Measurements from ENCODE around the gene KRT1.

KRT1 gene

DNA sequence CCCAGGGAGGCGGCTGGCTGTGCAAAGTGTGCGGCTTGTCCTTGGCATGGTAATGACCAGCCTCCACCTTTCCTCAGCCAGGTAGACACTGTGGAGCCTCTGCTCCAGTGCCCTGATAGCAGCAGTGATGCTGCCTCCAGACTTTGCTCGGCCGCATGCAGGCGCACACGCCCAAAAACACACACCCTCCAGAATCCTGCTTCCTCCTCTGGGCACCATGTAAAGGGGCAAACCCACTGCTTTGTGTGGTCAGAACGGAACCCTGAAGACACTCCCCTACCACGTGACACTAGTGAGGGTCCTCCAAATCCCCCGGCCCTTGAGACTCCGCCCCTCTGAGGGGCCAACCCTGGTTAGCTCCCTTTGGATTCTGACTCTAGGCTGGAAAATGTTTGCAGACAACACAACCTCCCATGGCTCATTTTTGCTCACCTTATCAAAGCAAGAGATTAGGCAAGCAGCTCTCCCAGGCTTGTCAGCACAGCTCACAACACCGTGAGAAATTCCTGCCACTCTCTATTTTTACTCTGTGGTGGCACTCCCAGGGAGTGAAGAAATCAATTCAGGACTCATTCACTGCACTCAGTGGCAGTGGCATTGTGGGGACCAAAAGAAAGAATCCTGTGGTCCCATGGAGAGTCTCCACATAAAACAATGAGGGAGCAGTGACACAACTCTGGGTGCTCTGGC is 18.6 kb upstream of the KRT1 start:
- DNase-seq, result no peak

DNA sequence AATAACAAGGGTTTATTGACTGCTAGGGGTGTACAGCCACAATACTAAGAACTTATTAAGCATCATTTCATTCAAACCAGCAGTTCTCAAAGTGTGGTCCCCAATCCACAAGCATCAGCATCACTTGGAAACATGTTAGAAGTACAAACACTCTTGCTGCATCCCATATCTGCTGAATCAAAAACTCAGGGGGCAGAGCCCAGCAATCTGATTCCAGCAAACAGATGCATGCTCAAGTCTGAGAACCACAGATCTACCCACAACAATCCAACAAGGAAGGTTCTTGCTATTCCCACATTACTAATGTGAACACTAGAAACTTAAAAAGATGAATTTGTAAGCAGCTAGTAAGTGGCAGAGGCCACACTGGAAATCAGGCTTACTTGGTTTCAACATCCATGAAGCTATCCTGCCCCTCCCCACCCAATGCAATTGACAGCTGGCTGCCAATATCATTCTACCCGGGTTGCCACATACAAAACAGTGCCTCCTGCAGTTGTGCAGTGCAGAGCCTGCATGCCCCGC is 16.9 kb upstream of the KRT1 start:
- DNase-seq, result no peak

DNA sequence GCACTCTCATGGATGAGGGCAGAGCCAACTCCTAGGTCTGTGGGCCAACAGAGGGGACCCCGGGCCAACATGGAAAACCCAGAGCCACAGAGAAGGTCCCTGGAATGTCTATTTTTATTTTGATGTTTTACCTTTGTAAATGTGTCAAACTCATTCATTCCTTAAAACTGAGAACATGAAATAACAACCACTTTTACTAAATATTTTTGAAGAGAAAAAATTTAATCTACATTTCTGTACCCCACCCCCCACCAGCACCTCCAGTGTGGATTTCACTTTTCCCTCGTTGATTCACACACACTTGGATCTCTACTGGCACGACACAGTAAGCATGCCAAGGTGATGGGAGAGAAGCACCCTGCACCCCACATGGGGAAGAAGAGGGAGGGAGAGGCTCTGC is 16.4 kb upstream of the KRT1 start:
- no peak for DNase-seq

DNA sequence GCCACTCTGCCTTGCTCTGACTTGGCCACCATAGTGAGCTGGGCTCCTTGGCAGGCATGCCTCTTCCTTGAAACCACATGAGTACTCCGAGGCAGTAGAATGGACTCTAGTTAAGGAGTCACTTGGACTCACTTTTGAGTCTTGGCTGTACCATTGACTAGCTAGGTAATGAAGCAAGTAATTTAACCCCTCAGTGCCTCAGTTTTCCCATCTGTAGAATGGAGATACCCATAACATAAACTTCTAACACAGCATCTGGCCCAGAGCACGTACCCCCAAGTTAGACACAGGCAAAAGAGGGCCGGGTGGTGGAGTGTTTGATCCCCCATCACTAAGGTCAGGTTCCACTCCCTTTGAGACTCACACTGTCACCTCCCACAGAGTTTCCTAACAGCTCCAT is 14.8 kb upstream of the KRT1 start:
- DNase-seq, result no peak

DNA sequence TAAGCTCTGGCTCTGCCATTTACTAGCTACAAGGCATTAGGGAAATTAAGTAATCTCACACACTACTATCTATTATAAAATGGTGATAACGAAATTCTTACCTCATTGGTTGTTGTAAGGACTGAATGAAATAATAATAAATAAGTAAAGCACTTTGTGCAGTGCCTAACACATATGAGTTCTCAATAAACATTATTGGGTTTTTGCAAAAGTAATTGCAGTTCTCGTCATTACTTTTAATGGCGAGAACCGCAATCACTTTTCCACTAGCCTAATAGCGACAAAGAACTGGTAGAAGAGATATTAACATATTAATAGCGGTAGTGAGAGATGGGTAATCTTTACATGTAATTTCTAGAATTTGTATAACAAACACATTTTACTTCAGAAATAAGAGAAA is 13.9 kb upstream of the KRT1 start:
- no peak for DNase-seq

DNA sequence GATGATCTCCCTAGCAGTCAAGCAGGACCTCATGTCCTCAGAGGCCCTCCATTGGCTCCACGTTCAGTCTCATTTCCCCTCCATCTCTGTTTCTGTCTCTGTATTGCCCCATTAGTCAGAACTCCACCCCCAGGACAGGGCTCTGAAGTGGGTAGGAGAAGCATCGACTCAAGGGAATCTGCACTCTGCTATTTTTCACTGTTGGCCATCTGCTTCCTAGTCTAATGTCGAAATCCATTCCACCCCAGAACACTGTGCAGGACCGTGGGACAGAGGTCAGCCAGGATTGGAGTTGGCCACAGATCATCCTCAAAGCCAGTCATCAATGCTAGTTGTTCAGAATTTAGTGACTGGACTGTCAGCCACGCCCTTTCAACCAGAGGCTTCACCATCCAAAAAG is 13.1 kb upstream of the KRT1 start:
- DNase-seq, result no peak

DNA sequence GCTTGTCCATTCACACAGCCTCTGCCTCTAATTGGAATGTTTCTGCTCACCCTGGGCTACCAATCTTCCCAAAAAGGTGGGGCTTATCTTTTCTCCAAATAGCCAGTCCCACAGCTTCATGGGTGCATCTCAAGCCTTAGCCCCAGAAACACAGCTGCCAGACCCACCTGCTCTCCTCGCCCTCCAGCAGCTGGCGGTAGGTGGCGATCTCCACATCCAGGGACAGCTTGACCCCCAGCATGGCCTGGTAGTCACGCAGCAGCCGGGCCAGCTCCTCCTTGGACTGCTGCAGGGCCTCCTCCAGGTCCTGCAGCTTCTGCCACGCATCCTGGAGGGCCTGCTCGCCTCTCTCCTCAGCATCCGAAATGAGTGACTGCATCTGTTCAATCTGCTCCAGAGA is 12.0 kb upstream of the KRT1 start:
- no peak for DNase-seq

DNA sequence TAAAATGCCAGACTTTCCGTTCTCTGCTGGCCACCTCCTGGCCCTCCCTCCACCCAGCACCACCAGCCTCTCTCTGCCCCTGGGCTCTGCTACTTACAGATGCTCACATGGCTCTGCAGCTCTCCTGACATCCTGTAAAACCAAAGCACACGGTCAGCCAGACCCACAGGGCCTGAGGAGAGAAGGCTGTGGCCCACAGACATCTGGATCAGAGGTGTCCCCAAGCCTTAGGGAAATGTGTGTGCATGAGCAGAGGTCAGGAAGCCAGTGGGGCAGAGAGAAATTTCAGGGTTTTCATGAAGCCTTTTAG is 11.6 kb upstream of the KRT1 start:
- DNase-seq, result no peak

DNA sequence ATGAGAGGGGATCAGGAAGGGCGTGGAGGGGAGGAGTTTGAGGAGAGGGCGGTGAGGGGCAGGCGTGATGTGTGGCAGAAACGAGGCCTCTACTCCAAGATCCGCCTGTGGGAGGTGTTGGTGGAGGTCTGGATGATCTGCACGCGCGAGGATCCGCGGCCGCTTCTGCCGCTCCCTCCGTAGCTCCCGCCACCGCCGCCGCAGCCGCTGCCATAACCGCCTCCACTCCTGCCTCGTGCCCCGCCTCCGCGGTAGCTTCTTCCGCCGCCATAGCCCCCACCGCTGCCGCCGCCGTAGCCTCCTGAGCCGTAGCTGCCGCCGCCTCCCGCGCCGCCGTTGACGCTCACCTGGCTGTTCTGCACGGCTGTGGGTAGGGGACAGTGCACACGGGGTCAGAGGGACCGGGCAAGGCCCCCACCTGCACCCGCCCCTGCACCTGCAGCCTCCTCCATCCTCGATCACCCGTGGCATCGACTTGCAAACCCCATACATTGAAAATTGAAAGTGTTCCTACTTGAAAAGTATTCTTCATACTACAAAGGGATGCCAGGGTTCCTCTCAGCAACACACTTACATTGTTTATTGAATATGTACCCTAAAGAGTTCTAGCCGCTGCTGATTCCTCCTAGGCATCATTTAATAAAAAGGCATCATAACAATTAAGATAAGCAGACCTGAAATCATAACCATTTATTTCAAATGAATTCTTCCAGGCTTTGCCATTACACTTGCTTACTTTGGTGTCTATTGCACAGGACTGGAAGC is 11.1 kb upstream of the KRT1 start:
- DNase-seq, result peak; percentile 47

DNA sequence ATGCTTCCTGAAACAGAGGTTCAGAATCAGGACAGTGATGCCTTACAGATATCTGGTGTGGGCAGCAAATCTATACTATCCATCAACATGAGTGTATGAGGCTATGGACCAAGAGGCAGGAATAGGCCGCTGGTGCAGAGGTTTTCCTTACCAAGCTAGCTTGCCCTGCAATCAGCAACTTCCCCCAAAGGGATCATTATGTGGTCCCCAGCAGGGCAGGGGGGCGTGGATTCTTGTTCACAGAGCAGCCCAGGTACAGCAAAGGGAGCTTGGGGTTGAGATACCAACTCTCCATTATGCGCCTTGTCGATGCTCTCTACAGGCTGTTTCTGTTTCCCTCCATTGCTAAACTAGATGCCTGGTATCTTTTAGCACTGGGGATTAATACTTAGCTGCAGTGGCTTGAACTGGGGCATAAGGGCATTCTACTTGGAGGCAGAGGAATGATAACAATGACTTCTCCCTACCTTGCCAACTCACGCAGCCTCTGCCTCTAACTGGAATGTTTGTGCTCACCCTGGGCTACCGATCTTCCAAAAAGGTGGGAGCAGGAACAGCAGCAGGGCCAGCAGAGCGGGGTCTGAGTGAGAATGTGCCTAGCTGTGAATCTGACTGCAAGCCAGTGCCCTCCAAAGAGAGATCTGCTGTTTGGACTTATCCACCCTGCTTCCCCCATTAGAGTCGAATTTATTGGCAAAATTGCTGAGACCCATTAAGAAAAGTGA is 10.3 kb upstream of the KRT1 start:
- DNase-seq, result no peak

DNA sequence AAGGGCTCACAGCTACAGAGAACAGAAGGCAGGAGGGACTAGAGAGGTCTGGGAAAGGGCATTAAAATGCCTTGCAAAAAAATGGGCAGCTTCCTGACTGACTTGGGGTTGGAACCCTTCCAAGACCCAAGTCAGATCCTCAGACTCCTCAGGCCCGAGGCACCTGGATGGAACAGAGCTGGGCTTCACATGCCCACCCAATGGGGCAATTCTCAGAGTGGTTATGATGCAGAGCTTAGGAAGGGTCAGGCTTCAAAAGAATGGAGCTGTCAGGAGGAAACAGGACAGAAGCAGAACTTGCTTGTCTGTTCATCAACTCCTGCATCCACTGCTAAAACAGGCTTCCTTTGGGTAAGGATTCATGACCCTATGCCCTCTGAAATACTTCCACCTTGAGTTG is 9.7 kb upstream of the KRT1 start:
- DNase-seq, result no peak

DNA sequence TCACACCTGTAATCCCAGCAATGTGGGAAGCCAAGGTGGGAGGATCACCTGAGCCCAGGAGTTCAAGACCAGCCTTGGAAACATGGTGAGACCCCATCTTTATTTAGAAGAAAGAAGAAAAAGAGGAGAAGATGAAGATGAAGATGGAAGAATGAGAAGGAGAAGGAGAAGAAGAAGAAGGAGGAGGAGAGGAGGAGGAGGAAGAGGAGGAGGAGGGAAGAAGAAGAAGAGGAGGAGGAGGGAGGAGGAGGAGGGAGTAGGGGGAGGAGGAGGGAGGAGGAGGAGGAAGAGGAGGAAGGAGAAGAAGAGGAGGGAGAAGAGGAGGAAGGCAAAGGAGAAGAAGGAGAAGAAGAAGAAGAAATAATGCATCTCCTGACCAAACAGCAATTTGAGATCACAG is 9.0 kb upstream of the KRT1 start:
- DNase-seq, result no peak

DNA sequence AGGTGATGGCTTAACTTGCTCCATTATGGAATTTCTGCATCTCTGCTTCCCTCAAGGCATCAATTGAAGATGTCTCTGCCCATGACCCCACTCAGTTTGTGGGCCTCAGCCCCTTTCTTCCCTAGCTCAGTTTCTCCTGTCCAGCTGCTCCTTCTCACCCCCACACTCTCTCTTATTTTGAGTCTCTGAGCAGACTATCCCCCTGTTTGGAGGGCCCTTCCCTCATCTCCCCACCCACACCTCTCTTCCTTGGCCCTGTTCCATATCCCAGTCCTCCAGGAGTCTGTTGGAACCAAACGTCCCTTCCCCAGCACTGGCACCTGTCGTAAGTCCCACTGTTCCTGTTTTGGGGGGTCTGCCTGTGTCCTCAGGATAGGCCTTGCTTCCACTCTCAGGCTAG is 8.3 kb upstream of the KRT1 start:
- DNase-seq, result no peak

DNA sequence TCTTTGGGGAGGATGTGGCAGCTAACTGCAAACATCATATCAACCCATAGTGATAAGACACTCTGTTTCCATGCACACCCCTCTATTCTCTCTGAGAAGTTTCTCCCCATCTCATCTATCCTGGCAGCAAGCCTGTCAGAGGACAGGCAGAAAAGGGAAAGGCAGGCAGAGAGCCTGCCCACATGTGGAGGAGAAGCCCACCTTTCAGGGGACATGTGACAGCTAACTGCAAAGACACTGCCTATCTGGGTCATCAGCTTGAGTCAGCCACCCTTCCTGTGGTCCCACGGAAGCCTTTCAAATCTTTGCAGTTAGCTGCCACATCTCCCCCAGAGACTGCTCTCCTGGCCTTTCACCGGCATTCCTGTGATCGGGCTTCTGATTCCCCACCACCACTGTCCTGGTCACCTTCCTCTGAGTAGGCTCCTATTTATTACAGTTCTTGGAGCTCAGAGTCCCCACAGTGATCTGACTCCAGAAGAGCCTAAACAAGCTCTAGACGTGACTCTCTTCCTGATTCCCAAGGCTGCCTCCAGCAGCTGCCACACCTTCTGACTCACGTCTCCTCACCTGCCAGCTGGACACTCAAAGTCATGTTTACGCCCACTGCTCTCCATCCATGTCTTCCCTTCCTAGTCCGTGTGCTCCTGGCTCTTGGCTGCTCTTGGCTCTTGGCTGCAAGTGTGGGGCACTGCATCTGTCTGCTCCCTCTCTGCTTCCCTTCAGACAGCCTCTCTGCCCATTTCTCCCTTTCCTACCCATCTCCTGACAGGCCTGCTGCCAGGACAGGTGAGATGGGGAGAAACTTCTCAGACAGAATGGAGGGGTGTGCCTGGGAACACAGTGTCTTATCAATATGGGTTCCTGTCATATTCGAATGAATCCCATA is 7.5 kb upstream of the KRT1 start:
- DNase-seq, result no peak

DNA sequence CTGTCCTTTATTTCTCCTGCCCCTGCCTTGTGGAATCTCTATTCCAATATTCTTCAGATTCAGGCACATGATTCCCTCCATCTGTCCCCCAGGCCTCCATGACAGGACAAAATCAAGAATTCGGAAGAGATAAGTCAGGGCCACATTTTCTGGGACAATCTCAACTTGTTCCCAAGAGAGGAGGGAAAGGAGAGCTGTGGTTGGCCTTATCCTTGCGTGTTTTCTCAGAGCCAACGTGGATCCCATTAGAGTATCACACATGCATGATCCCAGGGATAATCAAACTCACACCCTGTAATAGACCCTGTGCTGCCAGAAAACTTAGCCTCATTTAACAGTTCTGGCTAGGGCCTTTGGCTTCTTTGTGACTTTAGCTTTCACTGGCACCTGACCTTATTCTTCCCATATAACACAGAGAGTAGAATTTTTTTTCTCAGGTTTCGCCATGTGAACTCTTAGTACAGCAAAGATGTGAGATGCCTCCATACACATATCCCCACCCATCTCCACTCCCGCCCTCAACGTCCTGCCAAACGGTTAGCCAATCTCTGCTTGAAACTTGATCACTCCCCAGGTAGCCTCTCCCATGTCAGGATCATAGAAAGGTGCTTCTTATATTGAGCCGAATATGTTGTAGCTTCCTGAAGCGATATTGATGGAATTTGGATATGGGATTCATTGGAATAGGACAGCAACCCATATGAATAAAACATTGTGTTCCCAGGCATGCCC is 6.7 kb upstream of the KRT1 start:
- no peak for DNase-seq

DNA sequence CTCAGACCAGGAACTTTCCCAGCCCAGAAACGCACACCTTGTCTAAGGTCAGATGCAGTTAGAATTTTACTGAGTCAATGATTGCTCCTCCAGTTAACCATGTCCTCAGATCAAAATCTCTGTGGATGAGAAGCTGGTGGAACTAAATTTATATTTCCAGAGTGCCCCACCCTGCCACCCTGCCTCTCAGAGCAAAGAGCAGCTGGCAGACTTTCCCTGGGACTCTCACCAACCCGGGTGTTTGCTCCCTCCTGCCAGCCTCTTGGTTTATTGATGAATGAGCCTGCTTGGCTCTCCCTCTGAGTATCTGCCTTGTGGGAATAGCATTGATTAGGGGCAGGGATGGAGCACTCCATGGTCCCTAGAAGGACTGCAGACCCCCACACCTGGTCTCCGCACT is 5.9 kb upstream of the KRT1 start:
- DNase-seq, result no peak

DNA sequence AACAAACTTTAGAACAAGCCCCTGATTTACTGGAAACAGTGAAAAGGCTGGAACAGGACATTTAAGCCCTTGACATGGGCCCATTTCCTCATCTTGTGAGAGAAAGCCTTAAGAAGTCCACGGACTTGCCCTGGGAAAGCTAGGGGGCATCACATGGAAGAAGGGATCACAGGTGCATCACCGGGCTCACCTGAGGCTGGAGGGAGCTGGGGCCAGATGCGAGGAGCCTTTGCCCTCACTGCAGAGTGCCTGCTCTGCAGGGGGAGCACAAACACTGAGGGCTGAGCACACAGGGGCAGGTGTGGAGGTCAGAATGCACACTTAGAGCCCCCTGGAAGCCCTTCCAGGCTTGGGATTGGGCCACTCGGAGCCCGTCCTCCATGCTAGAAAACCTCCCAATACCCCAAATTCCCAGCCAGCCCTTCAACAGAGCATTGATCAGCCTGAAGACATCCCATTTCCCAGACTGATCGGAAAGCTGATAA is 5.2 kb upstream of the KRT1 start:
- no peak for DNase-seq

DNA sequence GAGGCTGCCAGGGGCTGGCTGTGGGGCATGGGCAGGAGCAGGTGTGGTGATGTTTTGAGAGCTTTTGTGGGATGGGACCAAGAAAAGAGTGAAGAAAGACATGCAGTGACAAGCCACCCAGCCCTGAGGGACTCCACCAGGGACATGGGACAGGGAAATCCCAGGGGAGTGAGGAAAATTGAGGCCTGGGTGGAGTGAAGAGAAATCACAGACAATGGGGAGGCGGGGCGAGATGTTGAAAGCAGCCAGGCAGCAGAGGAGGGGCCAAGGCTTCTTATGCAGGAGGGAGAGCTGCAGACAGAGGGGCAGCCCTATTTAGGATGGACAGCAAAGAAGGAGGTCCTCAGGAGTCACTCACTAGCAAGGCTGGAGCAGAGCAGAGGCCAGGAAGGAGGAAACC is 4.2 kb upstream of the KRT1 start:
- DNase-seq, result no peak

DNA sequence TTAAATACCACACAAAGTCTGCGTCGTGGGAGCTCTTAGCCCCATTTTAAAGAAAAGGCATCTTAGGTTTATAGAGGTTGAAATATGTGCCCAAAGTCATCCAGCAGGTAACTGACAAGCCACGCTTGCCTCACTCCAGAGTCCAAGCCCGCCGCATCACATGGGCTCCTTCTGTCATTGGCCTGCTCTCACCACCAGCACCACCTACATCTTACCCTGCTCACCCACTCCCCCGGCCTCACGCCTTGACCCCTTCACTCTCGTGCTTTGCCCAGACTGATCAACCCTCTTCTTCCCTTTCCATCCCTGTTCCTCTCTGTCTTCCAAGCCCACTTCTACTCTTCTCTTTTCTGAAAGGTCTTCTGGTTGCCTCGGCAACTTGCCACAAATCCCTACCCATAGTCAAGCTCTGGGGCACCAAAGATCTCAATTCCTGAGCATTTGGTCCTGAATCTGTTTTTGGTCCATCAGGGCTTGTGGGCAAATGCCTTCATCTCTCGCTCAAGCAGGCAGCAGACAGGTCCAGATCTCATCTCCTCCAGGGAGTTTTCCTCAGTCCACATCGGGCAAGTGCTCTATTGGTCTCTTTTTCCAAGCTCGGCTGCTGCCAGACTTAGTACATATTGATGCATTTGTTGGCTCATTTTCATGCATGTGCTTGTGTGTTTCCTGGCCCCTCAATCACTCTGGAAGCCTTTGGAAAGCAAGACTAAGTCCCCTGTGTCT is 3.5 kb upstream of the KRT1 start:
- DNase-seq, result no peak

DNA sequence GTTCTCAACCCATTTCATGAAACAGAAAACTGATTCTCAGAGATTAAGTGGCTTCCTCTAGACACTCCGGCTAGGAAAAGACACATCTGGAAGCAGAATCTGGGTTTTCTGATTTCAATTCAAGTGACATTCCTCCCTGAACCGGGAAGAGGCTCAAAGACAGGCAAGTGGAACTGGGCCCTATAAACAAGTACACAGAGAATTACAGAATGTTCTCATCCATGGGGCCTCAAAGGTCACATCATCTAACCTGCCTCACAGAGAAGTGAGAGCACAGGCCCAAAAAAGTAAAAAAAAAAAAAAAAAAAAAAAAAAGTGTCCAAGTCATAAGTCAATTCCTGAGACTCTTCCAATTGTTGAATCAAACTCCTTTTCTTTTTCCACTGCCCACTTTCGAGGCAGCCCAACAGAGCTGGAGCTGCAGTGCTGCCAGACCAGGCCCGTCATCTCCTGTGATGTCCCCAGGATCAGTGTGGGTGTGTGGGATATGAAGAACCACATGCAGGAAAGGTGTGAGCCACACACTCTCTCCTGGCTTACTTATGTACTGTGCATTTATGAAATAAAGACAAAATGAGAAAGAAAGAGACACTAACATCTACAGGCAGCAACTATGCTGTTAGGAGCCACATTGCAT is 2.8 kb upstream of the KRT1 start:
- no peak for DNase-seq

DNA sequence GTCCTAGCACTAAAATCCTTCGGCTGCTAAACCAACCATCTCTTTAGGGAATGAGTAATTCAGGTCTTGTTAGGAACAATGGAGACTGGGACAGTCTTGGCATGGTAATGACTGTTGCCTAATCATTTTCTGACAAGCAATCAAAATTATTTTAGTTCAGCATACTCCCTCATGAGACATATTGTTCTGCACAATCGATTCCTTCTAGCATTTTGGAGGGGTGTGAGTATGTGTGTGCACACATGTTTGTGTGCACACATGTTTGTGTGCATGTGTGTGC is 2.1 kb upstream of the KRT1 start:
- DNase-seq, result no peak
